Upper lobe of left lung (tissue), 6 donors: ENCODE measurements around the gene TTC34. TPM values are rescaled to one million over a fixed set of nuclear protein-coding genes. Genes with fewer than 3 reads are reported as not detected.

Source experiments
- ATAC-seq, 2 donors: fragments of 200-7000 bp; cut with Tn5 transposase; one replicate each; pipeline ENCODE4 v1.9.1; 2022; ENCODE audit warnings: mild to moderate bottlenecking in 2 of 2, moderate library complexity in 2 of 2; ENCODE audit not compliant: low FRiP score in 2 of 2
- DNase-seq, 2 donors: peaks; one replicate each; pipeline ENCODE4 v3.0.0-alpha.2; 2019 to 2020
- H3K27ac ChIP-seq, 4 donors: fragments of 200-600 bp; sonication (generic); one replicate each; pipeline ENCODE4 v1.5.1; 2016 to 2019
- H3K27me3 ChIP-seq, 4 donors: fragments of 200-600 bp; sonication (generic); one replicate each; pipeline ENCODE4 v1.5.1; 2017 to 2019
- H3K36me3 ChIP-seq, 4 donors: fragments of 200-600 bp; sonication (generic); one replicate each; pipeline ENCODE4 v1.5.1; 2016 to 2019
- H3K4me1 ChIP-seq, 4 donors: fragments of 200-600 bp; sonication (generic); one replicate each; pipeline ENCODE4 v1.5.1; 2018 to 2019
- H3K4me3 ChIP-seq, 4 donors: fragments of 200-600 bp; sonication (generic); one replicate each; pipeline ENCODE4 v1.5.1; 2017 to 2019; ENCODE audit warnings: mild to moderate bottlenecking in 2 of 4, moderate library complexity in 1 of 4
- H3K9me3 ChIP-seq, 4 donors: fragments of 200-600 bp; sonication (generic); one replicate each; pipeline ENCODE4 v1.5.1; 2018 to 2019
- CTCF ChIP-seq, 6 experiments: fragments of 450-650 bp in 4 of 6; fragments of 200-600 bp in 2 of 6; sonication (generic) in 2 of 6; IDR thresholded peaks; one replicate each; pipeline ENCODE4 v1.5.1; 2016 to 2019; ENCODE audit warnings: antibody characterized with exemption in 6 of 6
- EP300 ChIP-seq, 4 donors: sonication (generic); formaldehyde crosslinking; IDR thresholded peaks; one replicate each; pipeline ENCODE4 v1.5.1; 2017; ENCODE audit warnings: antibody characterized with exemption in 4 of 4, control low read depth in 2 of 4
- POLR2A ChIP-seq, 4 donors: fragments of 450-650 bp; IDR thresholded peaks; one replicate each; pipeline ENCODE4 v1.5.1; 2016 to 2017; ENCODE audit warnings: antibody characterized with exemption in 4 of 4, mild to moderate bottlenecking in 2 of 4
- POLR2AphosphoS5 ChIP-seq, 2 donors: sonication (generic); formaldehyde crosslinking; IDR thresholded peaks; one replicate each; pipeline ENCODE4 v1.5.1; 2017; ENCODE audit warnings: antibody characterized with exemption in 2 of 2
- WGBS, 2 donors: methylation state at CpG; one replicate each; pipeline ENCODE4 v1.1.5; 2017 to 2018; 5-methylcytosine and 5-hydroxymethylcytosine counted together
- total RNA-seq, 6 donors: library from RNA; depleted of rRNA in 4 of 6; stranded (reverse); fragments of >200 nt in 4 of 6; gene quantifications; one replicate each; pipeline versions ENCODE4 v1.1.0 to v1.2.1, GENCODE V29; 2016 to 2021
- donor health status: DM: no; HTN: no; CAD: no; lungs with moderate emphysema.
- donor health status: DM: no; HTN: yes; CAD: no; lungs with severe emphysema.

Gene TTC34
- total RNA-seq, 6 donors from 2014 or later, result 0.76 to 4.2 (median 2.1) TPM

GRCh38 chr1:2825487-2826189, 24.1 kb upstream of the TTC34 start:
- Histone ChIP-seq H3K4me3 (no peak overlapping the region), H3K27me3 (no peaks in the 10 kb centered on the region), H3K36me3 (no peaks in the 10 kb centered on the region), H3K4me1 (peaks cover 0 to 6% (median 0%) of the 10 kb centered on the region in 4 donors), H3K27ac (no peak overlapping the region), H3K9me3 (peaks cover 0 to 18% (median 4%) of the 10 kb centered on the region in 4 donors)
- TF ChIP-seq CTCF (IDR thresholded peaks at IDR 0.05), result no peak
- TF ChIP-seq EP300 (IDR thresholded peaks at IDR 0.05), result no peak
- no peak for TF ChIP-seq POLR2AphosphoS5 (IDR thresholded peaks at IDR 0.05)
- TF ChIP-seq POLR2A (IDR thresholded peaks at IDR 0.05), result no peak
- ATAC-seq (no peak), DNase-seq (peak in 1 of 2 donors; percentile 56)
- 80 to 81% methylated on average over 8 to 13 of the region's 18 CpGs for WGBS, 2 donors

- TF ChIP-seq POLR2A (IDR thresholded peaks at IDR 0.05) (no peak), CTCF (IDR thresholded peaks at IDR 0.05) (no peak), POLR2AphosphoS5 (IDR thresholded peaks at IDR 0.05) (no peak), EP300 (IDR thresholded peaks at IDR 0.05) (no peak)
- ATAC-seq (no peak), DNase-seq (no peak)
- Histone ChIP-seq H3K27ac (no peak overlapping the region), H3K36me3 (no peaks in the 10 kb centered on the region), H3K4me3 (no peak overlapping the region), H3K4me1 (peaks cover 0 to 6% (median 0%) of the 10 kb centered on the region in 4 donors), H3K27me3 (no peaks in the 10 kb centered on the region), H3K9me3 (peaks cover 0 to 18% (median 4%) of the 10 kb centered on the region in 4 donors)
These were observed 23.5 kb upstream of the TTC34 start for GRCh38 chr1:2824999-2825398.

DNA sequence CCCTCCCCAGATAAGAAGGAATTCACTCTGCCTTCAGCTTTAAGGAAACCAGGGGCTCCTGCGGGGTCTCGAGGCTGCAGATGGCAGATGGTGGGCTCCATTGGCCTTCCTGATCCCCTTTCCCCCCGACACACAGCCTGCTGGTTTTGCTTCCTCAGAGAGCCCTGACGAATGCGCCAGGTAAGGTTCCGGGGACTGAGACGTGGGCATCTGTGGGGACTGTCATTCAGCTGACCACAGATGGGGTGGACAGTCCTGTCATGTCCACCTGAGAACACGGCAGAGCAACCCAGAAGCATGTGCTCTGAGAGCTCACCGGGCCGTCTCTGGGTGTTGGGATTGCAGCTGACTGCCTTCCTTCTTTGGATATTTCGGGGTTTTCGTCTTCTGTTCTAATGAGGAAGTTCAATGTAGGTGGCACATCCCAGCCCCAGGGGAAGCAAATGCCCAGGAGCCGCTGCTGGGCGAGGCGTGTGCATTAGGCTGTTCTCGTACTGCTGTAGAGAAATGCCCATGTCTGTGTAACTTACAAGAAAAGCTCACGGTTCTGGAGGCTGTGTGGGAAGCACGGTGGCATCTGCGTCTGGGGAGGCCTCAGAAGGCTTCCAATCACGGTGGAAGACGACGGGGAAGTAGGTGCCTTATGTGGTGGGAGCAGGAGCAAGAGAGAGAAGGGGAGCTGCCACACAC, 22.6 kb upstream of the TTC34 start:
- Histone ChIP-seq H3K27me3 (no peaks in the 10 kb centered on the region), H3K4me3 (no peak overlapping the region), H3K27ac (no peak overlapping the region), H3K4me1 (peaks cover 0 to 6% (median 0%) of the 10 kb centered on the region in 4 donors), H3K36me3 (no peaks in the 10 kb centered on the region), H3K9me3 (peaks cover 0 to 18% (median 4%) of the 10 kb centered on the region in 4 donors)
- WGBS, 2 donors, result 65 to 70% methylated on average over 15 to 22 of the region's 22 CpGs
- no peak for TF ChIP-seq EP300 (IDR thresholded peaks at IDR 0.05)
- DNase-seq (no peak), ATAC-seq (no peak)

GRCh38 chr1:2822621-2823145, 21.2 kb upstream of the TTC34 start:
- no peaks in the 10 kb centered on the region for H3K27me3 ChIP-seq
- H3K27ac ChIP-seq, result no peak overlapping the region
- WGBS, 2 donors, result 81 to 91% methylated on average over 12 of the region's 12 CpGs
- H3K36me3 ChIP-seq, result no peaks in the 10 kb centered on the region
- TF ChIP-seq POLR2AphosphoS5 (IDR thresholded peaks at IDR 0.05) (no peak), EP300 (IDR thresholded peaks at IDR 0.05) (no peak), CTCF (IDR thresholded peaks at IDR 0.05) (no peak), POLR2A (IDR thresholded peaks at IDR 0.05) (no peak)
- ATAC-seq (no peak), DNase-seq (no peak)
- peaks cover 0 to 6% (median 0%) of the 10 kb centered on the region in 4 donors for H3K4me1 ChIP-seq
- H3K4me3 ChIP-seq, result no peak overlapping the region
- H3K9me3 ChIP-seq, result peaks cover 0 to 7% (median under 1%) of the 10 kb centered on the region in 4 donors

GRCh38 chr1:2821966-2822620, 20.6 kb upstream of the TTC34 start:
- 65% methylated on average over 9 of the region's 29 CpGs; no CpG with 5 or more reads in 1 of the 2 donors for WGBS, 2 donors
- H3K4me1 ChIP-seq, result peaks cover 0 to 6% (median 0%) of the 10 kb centered on the region in 4 donors
- DNase-seq, result peak; percentile 31 to 87
- TF ChIP-seq CTCF (IDR thresholded peaks at IDR 0.05), result peak; percentile 18 to 77 (median 54)
- no peak for TF ChIP-seq EP300 (IDR thresholded peaks at IDR 0.05)
- no peak for TF ChIP-seq POLR2A (IDR thresholded peaks at IDR 0.05)
- no peak overlapping the region for H3K27ac ChIP-seq
- H3K4me3 ChIP-seq, result no peak overlapping the region
- no peaks in the 10 kb centered on the region for H3K27me3 ChIP-seq
- peak; percentile 6 to 63 for ATAC-seq
- H3K9me3 ChIP-seq, result peaks cover 0 to under 1% (median 0%) of the 10 kb centered on the region in 4 donors
- no peaks in the 10 kb centered on the region for H3K36me3 ChIP-seq
